Endothelial cell of umbilical vein (primary cell): Measurements from ENCODE around the gene ZBTB37. TPM values are rescaled to one million over a fixed set of nuclear protein-coding genes. Genes with fewer than 3 reads are reported as not detected.
A peak's percentile ranks its signal among the peaks of the same experiment; 100 is the strongest.

Experiments
- BruUV-seq: library from RNA; stranded (reverse); fragments of 400-500 nt; replicated peaks from 2 replicates; lab custom pipeline; 2021; lab: Mats Ljungman, UMichigan
- CTCF ChIA-PET: fragments of 300-600, 350-600 bp; sonication (Branson Sonifier 250); formaldehyde crosslinking; loops from one replicate; lab custom pipeline; 2021; ENCODE audit warnings: antibody characterized with exemption, inconsistent platforms; lab: Charles Lee
- POLR2A ChIA-PET: fragments of 300-600, 350-600 bp; sonication (Branson Sonifier 250); formaldehyde crosslinking; loops from one replicate; lab custom pipeline; 2021; ENCODE audit warnings: antibody characterized with exemption, inconsistent platforms; lab: Charles Lee
- DNase-seq: peaks from one replicate; pipeline ENCODE4 v3.0.0-alpha.2; 2011; ENCODE audit warnings: low read depth, low spot score
- FAIRE-seq: peaks from 2 replicates; lab custom pipeline; 2011; peaks lifted over from hg19 to GRCh38; lab: Jason Lieb, UNC
- H2AFZ ChIP-seq: 2 replicates; pipeline ENCODE4 v1.6.0; 2012; ENCODE audit warnings: low read depth, low read length, control low read depth, inconsistent platforms
- H3K27ac ChIP-seq: 2 replicates; pipeline ENCODE4 v1.5.1; 2011; ENCODE audit warnings: low read depth, mild to moderate bottlenecking, control low read depth, low read length, moderate library complexity; ENCODE audit not compliant: insufficient read depth
- H3K27me3 ChIP-seq, 2 experiments: 2 replicates each; pipeline versions ENCODE4 v1.6.0 to v1.6.1; 2011; ENCODE audit warnings: low read length in 2 of 2, mixed read lengths in 1 of 2; ENCODE audit not compliant: control insufficient read depth in 2 of 2, insufficient read depth in 2 of 2
- H3K36me3 ChIP-seq, 2 experiments: 2 replicates in 1 of 2; 3 replicates in 1 of 2; pipeline ENCODE4 v1.5.1; 2011; ENCODE audit warnings: low read length in 2 of 2, mild to moderate bottlenecking in 1 of 2, moderate library complexity in 1 of 2; ENCODE audit not compliant: control insufficient read depth in 2 of 2, insufficient read depth in 2 of 2; ENCODE audit errors: extremely low read depth in 1 of 2
- H3K4me1 ChIP-seq: 3 replicates; pipeline ENCODE4 v1.5.1; 2011; ENCODE audit warnings: mild to moderate bottlenecking, low read length; ENCODE audit not compliant: control insufficient read depth, insufficient read depth; ENCODE audit errors: extremely low read depth
- H3K4me2 ChIP-seq: 2 replicates; pipeline ENCODE4 v1.6.1; 2011; ENCODE audit warnings: low read length, control low read depth, mixed read lengths; ENCODE audit not compliant: insufficient read depth
- H3K4me3 ChIP-seq, 3 experiments: fragments of 200-600 bp in 1 of 3; sonication (generic), shearing (Covaris generic) in 1 of 3; replicated peaks in 1 of 3; 2 replicates each; pipeline ENCODE4 v1.5.1; 2011 to 2016; ENCODE audit warnings: control low read depth in 3 of 3, low read length in 3 of 3, mild to moderate bottlenecking in 2 of 3, inconsistent platforms in 1 of 3, low read depth in 1 of 3, moderate library complexity in 1 of 3; ENCODE audit not compliant: insufficient read depth in 1 of 3
- H3K79me2 ChIP-seq: 2 replicates; pipeline ENCODE4 v1.6.0; 2012; ENCODE audit warnings: low read length, inconsistent platforms; ENCODE audit not compliant: control insufficient read depth, insufficient read depth
- H3K9ac ChIP-seq: replicated peaks from 2 replicates; pipeline ENCODE3; 2011; ENCODE audit warnings: low read length, control low read depth; ENCODE audit not compliant: insufficient read depth; ENCODE audit errors: extremely low read depth
- H3K9me1 ChIP-seq: replicated peaks from 3 replicates; pipeline ENCODE4 v1.6.0; 2011; ENCODE audit warnings: mild to moderate bottlenecking, low read length; ENCODE audit not compliant: control insufficient read depth, insufficient read depth; ENCODE audit errors: extremely low read depth
- H3K9me3 ChIP-seq: replicated peaks from 2 replicates; pipeline ENCODE4 v1.5.1; 2012; ENCODE audit warnings: low read length, inconsistent platforms; ENCODE audit not compliant: control insufficient read depth, insufficient read depth
- H4K20me1 ChIP-seq: replicated peaks from 2 replicates; pipeline ENCODE3; 2011; ENCODE audit warnings: mild to moderate bottlenecking, low read length; ENCODE audit not compliant: control insufficient read depth, insufficient read depth; ENCODE audit errors: extremely low read depth
- EZH2 ChIP-seq: IDR thresholded peaks from 2 replicates; pipeline ENCODE4 v1.6.1; 2012; ENCODE audit warnings: borderline replicate concordance, low read depth, mild to moderate bottlenecking, moderate library complexity, low read length, inconsistent platforms; ENCODE audit not compliant: severe bottlenecking
- GATA2 ChIP-seq: IDR thresholded peaks from 2 replicates; pipeline ENCODE4 v1.7.0; 2011; ENCODE audit warnings: low read depth, mild to moderate bottlenecking, moderate library complexity, mixed read lengths, low read length; ENCODE audit not compliant: insufficient read length, insufficient read depth
- JUN ChIP-seq: IDR thresholded peaks from 2 replicates; pipeline ENCODE4 v1.6.1; 2011; ENCODE audit warnings: borderline replicate concordance, low read depth; ENCODE audit not compliant: insufficient read length, insufficient read depth
- MYC ChIP-seq: IDR thresholded peaks from one replicate; pipeline ENCODE4 v1.6.1; 2011; ENCODE audit warnings: mild to moderate bottlenecking, low read depth, low read length
- POLR2A ChIP-seq: IDR thresholded peaks from 2 replicates; pipeline ENCODE4 v1.6.1; 2012; ENCODE audit warnings: low read depth, mild to moderate bottlenecking, control low read depth, low read length
- POLR2AphosphoS5 ChIP-seq: IDR thresholded peaks from 2 replicates; pipeline ENCODE4 v1.6.1; 2012; ENCODE audit warnings: low read depth, mild to moderate bottlenecking, control low read depth, low read length, moderate library complexity; ENCODE audit not compliant: insufficient read depth
- dilution Hi-C: fragments of 300-500 bp; cut with MboI; formaldehyde crosslinking; loops from one replicate; pipeline ENCODE4 v1.15.0; 2019; ENCODE audit warnings: low sequenced_read_pairs; ENCODE audit not compliant: extremely low pct_ligation_motif_present
- intact Hi-C: fragments of 100-400 bp; cut with micrococcal nuclease; formaldehyde crosslinking; loops from one replicate; pipeline ENCODE4 v1.10.0; 2022
- polyA plus RNA-seq, 4 experiments: library from polyadenylated mRNA; depleted of rRNA in 3 of 4; stranded (reverse) in 3 of 4; unstranded in 1 of 4; fragments of >200 nt; gene quantifications; 2 replicates each; pipeline versions ENCODE4 v1.2.1 to v1.2.3, GENCODE V29; 2011 to 2012; ENCODE audit warnings: missing spikeins in 1 of 4
- total RNA-seq: library from RNA; stranded (reverse); gene quantifications from 2 replicates; pipeline ENCODE4 v1.2.3, GENCODE V29; 2021

The ZBTB37 gene
- total and polyA plus RNA-seq, 2 donors (not counting 3 experiments of a cell fraction or from before 2014, with no cell fraction given), result 0.94 to 5.9 TPM

- Histone ChIP-seq H2AFZ (peak within 1 kb of the TSS; percentile 91), H3K4me3 (peak within 1 kb of the TSS; percentile 87 to 92 (median 87)), H3K27me3 (no peaks in the 10 kb centered on the region), H3K9me1 (no peaks in the 10 kb centered on the region), H3K4me2 (peak within 1 kb of the TSS; percentile 98), H4K20me1 (no peaks in the 10 kb centered on the region), H3K4me1 (peaks cover 15% of the 10 kb centered on the region), H3K9ac (peak within 1 kb of the TSS; percentile 98), H3K27ac (peak within 1 kb of the TSS; percentile 92), H3K36me3 (no peaks in the 10 kb centered on the region), H3K79me2 (peaks cover 46% of the 10 kb centered on the region), H3K9me3 (no peaks in the 10 kb centered on the region)
- dilution Hi-C loops, result no loop called here
- intact Hi-C loops, result loop anchor here (1.0 to 2.0 kb wide), 9 partner anchors 29 to 1079 kb away; partner anchors contain the start of genes KLHL20, RABGAP1L and ZBTB37
- BruUV-seq, result TSS peak; percentile 93
- CTCF ChIA-PET, result interaction anchor here (0.6 to 2.8 kb wide), 15 partner anchors 13 to 1083 kb away, joined by 3 to 49 read pairs (median 4); partner anchors contain the start of gene KLHL20
- POLR2A ChIA-PET, result interaction anchor here (0.5 to 2.5 kb wide), 5 partner anchors 20 to 394 kb away, joined by 3 to 18 read pairs (median 4); partner anchors contain the start of genes GAS5 and ZBTB37
- FAIRE-seq (peak; percentile 96), DNase-seq (peak; percentile 98)
- TF ChIP-seq POLR2AphosphoS5 (peak; percentile 70), EZH2 (no peak), JUN (no peak), GATA2 (peak; percentile 32), POLR2A (peak; percentile 85), MYC (no peak)
Measured at GRCh38 chr1:173824315-173825081, 43.7 kb upstream of the ZBTB37 start, which contains the start of the genes CENPL and DARS2. CENPL (minus strand) TSS chr1:173824883; CDS start chr1:173811299, 13,584 bp downstream. DARS2 (plus strand) TSS chr1:173824673; CDS start chr1:173825230, 557 bp downstream.
